Ureter (tissue), 1 donor: ENCODE results near the gene CD7. TPM values are rescaled to one million over a fixed set of nuclear protein-coding genes. Genes with fewer than 3 reads are reported as not detected.
"Not testable (repeated sequence)": the region's sequence is repeated elsewhere in the genome, so short reads cannot be mapped to it uniquely, and the experiment has no call there.

Experiments
- DNase-seq: peaks from one replicate; pipeline ENCODE4 v3.0.0-alpha.2; 2020; ENCODE audit warnings: low spot score
- total RNA-seq: library from RNA; stranded (reverse); gene quantifications from one replicate; pipeline ENCODE4 v1.2.4, GENCODE V29; 2023
- donor health status: DM: yes; HTN: yes; CAD: no.

The CD7 gene
- 3.4 TPM for total RNA-seq

GRCh38 chr17:82317394-82318168, at the start of gene CD7:
CD7 (minus strand) TSS chr17:82317608; CDS start chr17:82317495, 113 bp downstream.
- no peak for DNase-seq

DNA sequence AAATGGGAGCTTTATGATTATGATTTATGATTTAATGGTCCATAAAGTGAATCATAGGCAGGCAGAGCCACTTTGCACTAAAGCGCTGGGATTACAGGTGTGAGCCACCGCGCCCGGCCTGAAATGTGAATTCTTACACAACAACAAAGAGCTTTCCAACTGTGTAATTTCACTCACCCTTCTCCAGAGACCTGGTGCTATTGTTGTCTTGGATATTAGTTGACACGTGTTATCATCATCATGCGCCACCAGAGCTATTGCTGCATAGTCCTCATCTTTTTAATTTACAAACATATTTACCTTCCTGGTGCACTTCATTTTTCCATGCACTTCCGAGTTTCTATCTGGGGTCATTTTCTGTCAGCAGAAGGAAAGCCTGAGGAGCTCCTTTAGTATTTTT, 49.3 kb upstream of the CD7 start:
- no peak for DNase-seq

GRCh38 chr17:82365606-82366295, 48.3 kb upstream of the CD7 start:
- no peak for DNase-seq

DNA sequence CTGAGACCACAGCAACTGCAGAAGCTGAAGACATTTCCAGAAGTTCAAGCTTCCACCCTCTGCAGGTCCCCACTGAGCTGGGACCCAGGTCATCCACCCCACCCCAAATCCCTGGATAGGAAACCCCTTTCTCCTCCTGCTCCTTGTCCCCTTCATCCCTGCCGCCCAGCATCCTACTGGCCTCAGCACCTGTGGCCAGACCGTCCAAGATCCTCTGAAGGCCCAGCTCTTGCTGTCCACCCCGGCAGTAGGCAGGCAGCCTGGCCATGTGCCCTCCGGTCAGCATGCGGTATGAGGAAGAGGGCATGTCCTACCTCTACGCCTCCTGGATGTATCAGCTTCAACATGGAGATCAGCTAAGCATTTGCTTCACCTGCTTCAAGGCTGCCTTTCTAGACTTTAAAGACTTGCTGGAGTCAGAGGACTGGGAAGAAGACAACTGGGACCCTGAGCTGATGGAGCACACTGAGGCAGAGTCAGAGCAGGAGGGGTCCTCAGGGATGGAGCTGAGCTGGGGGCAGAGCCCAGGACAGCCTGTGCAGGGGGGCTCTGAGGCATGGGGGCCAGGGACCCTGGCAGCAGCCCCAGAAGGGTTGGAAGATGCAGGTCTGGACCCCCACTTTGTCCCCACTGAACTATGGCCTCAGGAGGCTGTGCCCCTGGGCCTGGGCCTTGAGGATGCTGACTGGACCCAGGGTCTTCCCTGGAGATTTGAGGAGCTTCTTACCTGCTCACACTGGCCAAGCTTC, 44.7 kb upstream of the CD7 start:
- no peak for DNase-seq

GRCh38 chr17:82359451-82360074, 42.2 kb upstream of the CD7 start:
- DNase-seq: not testable (repeated sequence)

GRCh38 chr17:82358465-82359350, 41.3 kb upstream of the CD7 start, which contains the start of gene TEX19:
TEX19 (plus strand) TSS chr17:82359247; CDS start chr17:82362151, 2,904 bp downstream.
- no peak for DNase-seq

- DNase-seq: no peak
Observed at GRCh38 chr17:82357394-82357793, 40.0 kb upstream of the CD7 start.

DNA sequence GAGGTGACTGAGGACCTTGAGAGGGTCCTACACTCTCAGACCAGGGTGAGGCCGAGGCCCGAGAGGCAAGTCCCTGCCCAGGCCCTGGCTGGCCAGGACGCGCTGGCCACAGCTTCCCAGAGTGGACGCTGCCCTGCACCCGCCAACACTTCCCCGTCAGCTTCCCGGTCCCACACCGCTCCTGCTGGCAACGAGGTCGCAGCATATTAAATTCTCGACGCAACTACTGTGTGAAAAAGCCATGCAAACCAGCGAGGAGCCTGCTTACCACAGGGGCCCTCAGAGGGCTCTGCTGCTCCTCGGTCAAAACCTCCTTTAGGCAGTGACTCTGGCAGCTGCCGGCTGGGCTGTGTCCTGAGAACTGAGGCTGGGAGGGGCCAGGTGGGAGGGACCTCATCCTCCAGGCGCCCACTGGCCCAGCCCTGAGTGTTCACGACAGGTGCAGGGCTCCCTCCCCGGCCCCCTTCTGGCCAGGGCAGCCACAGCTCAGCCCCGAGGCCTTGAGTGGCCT, 39.5 kb upstream of the CD7 start:
- DNase-seq: no peak

- DNase-seq: no peak
Observed at GRCh38 chr17:82355770-82356427, 38.5 kb upstream of the CD7 start.

GRCh38 chr17:82354804-82355308, 37.4 kb upstream of the CD7 start:
- no peak for DNase-seq

- no peak for DNase-seq
Observed at GRCh38 chr17:82353484-82353883, 36.1 kb upstream of the CD7 start.

DNA sequence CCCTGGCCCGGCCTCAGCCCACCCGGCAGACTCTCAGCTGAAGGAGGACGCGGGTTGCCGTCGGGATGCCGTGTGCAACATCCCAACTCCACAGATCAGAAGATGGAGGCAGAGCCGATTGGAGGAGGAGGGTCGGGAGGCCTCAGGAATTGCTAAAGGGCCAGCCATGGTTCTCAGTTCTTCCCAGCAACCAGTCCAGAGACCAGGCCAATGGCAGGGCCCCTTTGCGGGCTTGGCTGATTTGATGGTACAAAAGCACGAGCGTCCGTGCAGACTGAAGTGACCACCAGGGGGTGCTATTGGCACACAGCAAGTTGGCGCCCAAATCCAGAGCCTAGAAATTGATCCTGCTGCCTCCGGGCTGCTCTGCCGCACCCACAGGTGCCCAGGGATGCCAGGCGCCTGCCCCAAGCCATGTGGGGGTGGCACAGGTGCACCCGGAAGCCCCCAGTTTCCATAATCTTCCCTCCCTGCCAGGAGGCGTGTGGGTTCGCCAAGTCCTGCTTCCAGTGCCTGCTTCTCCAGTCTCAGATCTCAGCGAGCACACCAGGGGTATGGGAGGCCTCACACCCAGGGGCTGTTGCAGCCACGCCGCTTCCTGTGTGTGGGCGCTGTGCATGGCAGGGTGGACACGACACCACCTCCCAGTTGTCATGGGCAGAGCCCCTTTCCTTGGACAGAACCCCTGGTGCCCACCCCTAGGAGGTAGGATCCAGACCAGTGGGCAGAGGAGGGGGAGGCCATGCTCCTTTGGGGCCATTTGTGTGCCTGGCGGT, 34.5 kb upstream of the CD7 start:
- peak; percentile 87 for DNase-seq

GRCh38 chr17:82351254-82351712, 33.9 kb upstream of the CD7 start:
- DNase-seq: no peak

- no peak for DNase-seq
Observed at GRCh38 chr17:82350182-82351030, 33.0 kb upstream of the CD7 start.

GRCh38 chr17:82349287-82349701, 31.9 kb upstream of the CD7 start:
- no peak for DNase-seq

DNA sequence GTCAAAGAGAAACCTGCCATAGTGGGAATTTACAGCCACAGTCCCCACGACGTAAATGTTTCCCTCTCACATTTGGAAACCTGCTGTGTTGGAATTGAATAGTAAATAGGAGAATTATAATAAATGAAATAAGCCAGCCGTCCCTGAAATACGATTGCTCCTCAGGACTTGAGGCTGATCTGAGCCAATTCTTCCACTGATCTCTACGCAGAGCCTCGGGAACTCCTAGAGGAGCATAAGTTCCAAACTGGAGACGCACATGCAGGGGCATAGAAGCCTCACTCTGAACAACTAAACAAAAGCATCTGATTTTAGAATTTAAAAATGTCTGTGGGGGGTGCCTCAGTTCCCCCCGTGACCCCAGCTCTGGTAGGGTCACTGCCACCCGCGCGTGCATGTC, 31.5 kb upstream of the CD7 start:
- no peak for DNase-seq

- no peak for DNase-seq
Observed at GRCh38 chr17:82348434-82348833, 31.0 kb upstream of the CD7 start.

DNA sequence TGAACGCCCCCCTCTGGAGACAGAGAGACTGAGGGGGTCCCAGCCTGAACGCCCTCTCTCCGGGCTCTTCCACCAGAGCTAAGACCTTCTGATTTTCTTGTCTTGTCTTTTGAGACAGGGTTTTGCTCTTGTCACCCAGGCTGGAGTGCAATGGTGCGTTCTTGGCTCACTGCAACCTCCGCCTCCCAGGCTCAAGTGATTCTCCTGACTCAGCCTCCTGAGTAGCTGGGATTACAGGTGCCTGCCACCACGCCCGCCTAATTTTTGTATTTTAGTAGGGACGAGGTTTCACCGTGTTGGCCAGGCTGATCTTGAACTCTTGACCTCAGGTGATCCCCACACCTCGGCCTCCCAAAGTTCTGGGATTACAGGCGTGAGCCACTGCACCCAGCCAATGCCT, 30.6 kb upstream of the CD7 start:
- not testable (repeated sequence) for DNase-seq
